BJ (cell line): ENCODE results near the gene PSMB3. TPM values are rescaled to one million over a fixed set of nuclear protein-coding genes. Genes with fewer than 3 reads are reported as not detected.
"Not testable (repeated sequence)": the region's sequence is repeated elsewhere in the genome, so short reads cannot be mapped to it uniquely, and the experiment has no call there.

ENCODE experiments used
- CTCF ChIA-PET: fragments of 350-600 bp; formaldehyde crosslinking; extraction: SDS; loops from one replicate; lab custom pipeline; 2021; ENCODE audit warnings: antibody characterized with exemption, inconsistent platforms; lab: Yijun Ruan, JAX
- POLR2A ChIA-PET: fragments of 300-600 bp; sonication (Branson Sonifier 250); formaldehyde crosslinking; extraction: SDS; loops from one replicate; lab custom pipeline; 2021; ENCODE audit warnings: antibody characterized with exemption; lab: Charles Lee
- DNase-seq: peaks from one replicate; pipeline ENCODE4 v3.0.0-alpha.2; 2011; ENCODE audit warnings: low read depth
- H3K27me3 ChIP-seq: 2 replicates; pipeline ENCODE4 v1.6.0; 2011; ENCODE audit warnings: low read length; ENCODE audit not compliant: control insufficient read depth, insufficient read depth
- H3K36me3 ChIP-seq: 2 replicates; pipeline ENCODE4 v1.5.1; 2011; ENCODE audit warnings: low read length; ENCODE audit not compliant: control insufficient read depth, insufficient read depth
- H3K4me3 ChIP-seq: 2 replicates; pipeline ENCODE4 v1.5.1; 2011; ENCODE audit warnings: low read depth, mild to moderate bottlenecking, control low read depth, low read length
- polyA plus RNA-seq: library from polyadenylated mRNA; depleted of rRNA; stranded (reverse); fragments of >200 nt; gene quantifications from 2 replicates; pipeline ENCODE4 v1.2.3, GENCODE V29; 2011
- TF ChIP-seq, protein P1 (sequence below): IDR thresholded peaks from 2 replicates; pipeline ENCODE4 v1.5.1; 2011; ENCODE audit warnings: low read depth, mild to moderate bottlenecking, control low read depth, inconsistent platforms, low read length, moderate library complexity; ENCODE audit not compliant: insufficient read depth

PSMB3 gene
- polyA plus RNA-seq, 1 experiment = 337 TPM

DNA sequence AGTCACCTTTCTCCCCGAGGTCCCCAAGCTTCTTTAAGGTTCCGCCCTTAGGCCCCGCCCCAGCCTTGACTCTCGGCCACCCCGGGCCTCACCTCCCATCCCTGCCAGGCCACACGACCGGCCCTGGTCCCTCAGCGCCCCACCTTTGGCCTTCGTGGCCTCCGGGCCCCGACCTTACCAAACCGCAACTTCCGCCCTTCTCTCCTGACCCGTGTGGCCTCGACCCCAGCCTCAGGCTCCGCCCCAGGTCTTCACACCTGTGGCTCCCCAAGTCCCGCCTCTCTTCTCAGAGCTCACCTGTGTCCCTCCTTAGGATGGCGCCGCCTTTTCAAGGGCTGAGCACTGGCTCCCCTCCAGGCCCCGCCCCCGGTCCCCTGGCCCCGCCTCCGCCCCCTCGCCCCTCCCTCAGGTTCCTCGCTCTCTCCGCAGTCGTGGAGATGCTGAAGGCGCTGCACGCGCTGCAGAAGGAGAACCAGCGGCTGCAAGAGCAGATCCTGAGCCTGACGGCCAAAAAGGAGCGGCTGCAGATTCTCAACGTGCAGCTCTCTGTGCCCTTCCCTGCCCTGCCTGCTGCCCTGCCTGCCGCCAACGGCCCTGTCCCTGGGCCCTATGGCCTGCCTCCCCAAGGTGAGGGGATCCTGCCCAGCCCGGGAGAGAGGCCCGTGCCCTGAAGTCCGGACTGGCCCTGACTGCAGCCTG, 32.4 kb upstream of the PSMB3 start:
- ChIA-PET CTCF (interaction anchor here (5.3 kb wide), 1 partner anchor 8 kb away, joined by 22 read pairs; no protein-coding TSS in a partner anchor), POLR2A (no interaction called here)

DNA sequence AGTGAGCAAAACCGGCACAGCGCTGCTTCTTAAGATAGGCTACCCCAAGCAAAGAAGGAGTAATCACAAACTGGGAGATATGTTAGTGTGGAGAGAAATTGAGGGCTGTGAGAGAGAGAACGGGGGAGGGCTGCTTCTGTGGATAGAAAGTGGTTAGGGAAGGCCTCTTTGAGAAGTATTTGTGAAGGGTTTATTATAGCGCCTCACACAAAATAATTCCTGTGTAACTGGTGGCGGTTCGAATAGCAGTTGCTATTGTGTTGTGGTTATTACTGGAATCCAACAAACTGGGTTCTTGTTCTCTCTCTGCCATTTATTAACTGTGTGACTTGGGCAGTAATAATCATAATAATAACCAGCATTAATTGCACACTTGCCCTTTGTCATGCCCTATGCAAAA, 31.6 kb upstream of the PSMB3 start:
- no peaks in the 10 kb centered on the region for H3K27me3 ChIP-seq
- no peak for DNase-seq
- CTCF ChIA-PET = no interaction called here
- TF ChIP-seq, protein P1, sequence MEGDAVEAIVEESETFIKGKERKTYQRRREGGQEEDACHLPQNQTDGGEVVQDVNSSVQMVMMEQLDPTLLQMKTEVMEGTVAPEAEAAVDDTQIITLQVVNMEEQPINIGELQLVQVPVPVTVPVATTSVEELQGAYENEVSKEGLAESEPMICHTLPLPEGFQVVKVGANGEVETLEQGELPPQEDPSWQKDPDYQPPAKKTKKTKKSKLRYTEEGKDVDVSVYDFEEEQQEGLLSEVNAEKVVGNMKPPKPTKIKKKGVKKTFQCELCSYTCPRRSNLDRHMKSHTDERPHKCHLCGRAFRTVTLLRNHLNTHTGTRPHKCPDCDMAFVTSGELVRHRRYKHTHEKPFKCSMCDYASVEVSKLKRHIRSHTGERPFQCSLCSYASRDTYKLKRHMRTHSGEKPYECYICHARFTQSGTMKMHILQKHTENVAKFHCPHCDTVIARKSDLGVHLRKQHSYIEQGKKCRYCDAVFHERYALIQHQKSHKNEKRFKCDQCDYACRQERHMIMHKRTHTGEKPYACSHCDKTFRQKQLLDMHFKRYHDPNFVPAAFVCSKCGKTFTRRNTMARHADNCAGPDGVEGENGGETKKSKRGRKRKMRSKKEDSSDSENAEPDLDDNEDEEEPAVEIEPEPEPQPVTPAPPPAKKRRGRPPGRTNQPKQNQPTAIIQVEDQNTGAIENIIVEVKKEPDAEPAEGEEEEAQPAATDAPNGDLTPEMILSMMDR = no peak
- no peak overlapping the region for H3K4me3 ChIP-seq
- H3K36me3 ChIP-seq = peaks cover 35% of the 10 kb centered on the region
- POLR2A ChIA-PET = no interaction called here

More for the DNA sequence above, 32.4 kb upstream of the PSMB3 start:
- peaks cover 40% of the 10 kb centered on the region for H3K36me3 ChIP-seq
- TF ChIP-seq, protein P1 = no peak
- DNase-seq = no peak
- H3K4me3 ChIP-seq = no peak overlapping the region
- no peaks in the 10 kb centered on the region for H3K27me3 ChIP-seq

DNA sequence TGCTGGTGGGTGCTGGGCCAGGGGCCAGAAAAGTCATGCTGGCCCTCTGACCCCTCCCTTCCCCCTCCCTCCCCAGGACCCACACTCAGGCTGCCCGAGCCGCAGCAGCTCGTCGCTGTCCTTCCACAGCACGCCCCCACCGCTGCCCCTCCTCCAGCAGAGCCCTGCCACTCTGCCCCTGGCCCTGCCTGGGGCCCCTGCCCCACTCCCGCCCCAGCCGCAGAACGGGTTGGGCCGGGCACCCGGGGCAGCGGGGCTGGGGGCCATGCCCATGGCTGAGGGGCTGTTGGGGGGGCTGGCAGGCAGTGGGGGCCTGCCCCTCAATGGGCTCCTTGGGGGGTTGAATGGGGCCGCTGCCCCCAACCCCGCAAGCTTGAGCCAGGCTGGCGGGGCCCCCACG, 30.7 kb upstream of the PSMB3 start:
- H3K4me3 ChIP-seq = no peak overlapping the region
- ChIA-PET CTCF (interaction anchor here (0.7 to 1.9 kb wide), 2 partner anchors 13 to 35 kb away, joined by 3 to 8 read pairs; no protein-coding TSS in a partner anchor), POLR2A (no interaction called here)
- peaks cover 28% of the 10 kb centered on the region for H3K36me3 ChIP-seq
- TF ChIP-seq, protein P1 = no peak
- no peaks in the 10 kb centered on the region for H3K27me3 ChIP-seq
- no peak for DNase-seq

DNA sequence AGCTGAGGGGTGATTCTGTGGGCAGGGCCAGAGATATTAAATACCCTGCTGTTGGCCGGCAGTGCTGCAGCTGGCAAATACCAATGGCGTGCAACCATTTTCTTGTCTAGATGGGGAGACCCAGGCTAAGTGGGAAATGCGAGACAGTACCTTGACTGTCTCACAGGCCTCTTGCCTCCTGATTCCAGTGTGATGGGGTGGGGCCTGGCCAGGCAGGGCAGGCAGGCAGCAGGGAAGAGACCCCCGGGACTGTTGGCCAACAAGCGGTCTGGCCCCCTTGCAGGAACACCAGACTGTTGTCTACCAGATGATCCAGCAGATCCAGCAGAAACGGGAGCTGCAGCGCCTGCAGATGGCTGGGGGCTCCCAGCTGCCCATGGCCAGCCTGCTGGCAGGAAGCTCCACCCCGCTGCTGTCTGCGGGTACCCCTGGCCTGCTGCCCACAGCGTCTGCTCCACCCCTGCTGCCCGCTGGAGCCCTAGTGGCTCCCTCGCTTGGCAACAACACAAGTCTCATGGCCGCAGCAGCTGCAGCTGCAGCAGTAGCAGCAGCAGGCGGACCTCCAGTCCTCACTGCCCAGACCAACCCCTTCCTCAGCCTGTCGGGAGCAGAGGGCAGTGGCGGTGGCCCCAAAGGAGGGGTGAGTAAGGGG, 28.1 kb upstream of the PSMB3 start:
- CTCF ChIA-PET = interaction anchor here (0.9 to 1.0 kb wide), 2 partner anchors 8 to 15 kb away, joined by 3 to 4 read pairs; no protein-coding TSS in a partner anchor
- TF ChIP-seq, protein P1 = no peak
- POLR2A ChIA-PET = no interaction called here
- H3K27me3 ChIP-seq = no peaks in the 10 kb centered on the region
- no peak overlapping the region for H3K4me3 ChIP-seq
- H3K36me3 ChIP-seq = peaks cover 17% of the 10 kb centered on the region
- DNase-seq = no peak

DNA sequence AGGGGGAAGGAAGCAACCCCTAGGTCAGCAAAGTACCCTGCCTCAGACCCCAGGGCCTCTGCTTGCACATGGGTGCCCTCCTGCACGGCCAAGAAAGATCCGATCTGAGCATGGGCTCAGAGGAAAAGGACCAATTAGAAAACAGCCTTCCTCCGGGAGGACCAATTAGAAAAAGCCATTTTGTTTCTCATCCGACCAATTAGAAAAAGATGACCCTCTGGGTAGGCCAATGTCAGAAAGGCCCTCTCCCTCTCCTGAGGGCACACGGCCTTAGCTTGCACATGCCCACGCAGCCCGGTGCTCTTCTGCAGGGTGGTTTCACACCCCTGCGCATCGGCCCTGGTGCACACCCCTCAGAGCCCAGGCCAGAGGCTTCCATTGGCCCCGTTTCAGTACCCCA, 27.5 kb upstream of the PSMB3 start:
- POLR2A ChIA-PET = no interaction called here
- TF ChIP-seq, protein P1 = no peak
- CTCF ChIA-PET = no interaction called here
- Histone ChIP-seq H3K36me3 (peaks cover 15% of the 10 kb centered on the region), H3K27me3 (no peaks in the 10 kb centered on the region), H3K4me3 (no peak overlapping the region)
- no peak for DNase-seq

DNA sequence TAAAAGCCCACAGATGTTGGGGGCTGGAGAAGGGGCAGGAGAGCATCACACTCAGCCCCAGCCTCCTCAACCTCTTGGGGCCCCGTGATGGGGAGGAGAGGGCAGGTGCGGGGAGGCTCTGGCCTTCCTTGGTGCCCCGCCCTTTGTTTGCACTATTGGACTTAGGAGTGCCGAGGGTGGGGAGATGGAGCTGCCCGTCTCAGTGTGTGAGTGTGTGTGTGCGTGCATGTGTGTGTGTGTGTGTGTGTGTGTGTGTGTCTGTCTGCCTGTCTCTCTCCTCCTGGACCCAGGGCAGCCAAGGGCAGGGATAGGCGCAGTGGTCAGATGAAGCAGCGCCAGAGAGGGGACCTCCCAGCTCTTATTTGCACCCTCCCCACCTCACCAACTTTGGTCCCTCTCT, 26.4 kb upstream of the PSMB3 start:
- CTCF ChIA-PET, H3K27me3 ChIP-seq, POLR2A ChIA-PET, H3K36me3 ChIP-seq, H3K4me3 ChIP-seq, DNase-seq: not testable (repeated sequence)
